ENCODE results near the gene ZBTB12.
A peak's percentile ranks its signal among the peaks of the same experiment; 100 is the strongest.
"Not testable (repeated sequence)": the region's sequence is repeated elsewhere in the genome, so short reads cannot be mapped to it uniquely, and the experiment has no call there.

ZBTB12 gene

GRCh38 chr6:31920811-31921210, 18.9 kb upstream of the ZBTB12 start:
- no peak for DNase-seq (ENCODE audit: low spot score)

DNA sequence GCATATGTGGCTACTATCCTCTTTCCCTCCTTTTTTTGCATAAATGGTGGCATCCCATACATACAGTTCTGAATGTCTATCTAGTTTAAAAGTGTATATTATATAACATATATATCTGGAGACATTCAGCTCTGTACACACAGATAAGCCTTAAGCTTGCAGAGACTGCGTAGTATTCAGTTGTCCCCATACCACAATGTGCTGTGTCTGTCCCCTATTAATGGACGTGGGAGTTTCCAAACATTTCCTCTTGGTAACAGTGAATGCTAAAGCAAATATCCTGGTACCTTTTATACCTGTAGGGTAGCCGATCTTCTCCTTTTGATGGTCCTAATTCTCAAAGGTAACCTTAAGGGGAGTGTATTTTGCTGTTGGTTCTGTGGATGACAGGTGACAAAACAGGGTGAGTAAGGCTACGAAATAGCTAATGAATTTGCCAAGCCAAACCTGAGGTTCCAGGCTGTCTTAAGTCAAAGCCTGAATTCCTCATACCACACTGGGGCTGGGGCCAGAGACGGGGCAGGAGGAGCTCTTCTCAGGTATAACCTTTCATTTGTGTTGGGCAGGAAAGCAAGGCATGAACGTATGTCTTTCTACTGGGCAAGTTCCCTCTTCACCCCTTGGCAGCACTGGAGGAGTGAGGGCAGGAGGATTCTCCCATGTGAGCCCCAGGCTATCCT, 17.9 kb upstream of the ZBTB12 start:
- no peak for DNase-seq (ENCODE audit: low spot score)

GRCh38 chr6:31918069-31918720, 16.3 kb upstream of the ZBTB12 start:
- DNase-seq (ENCODE audit: low spot score): no peak

GRCh38 chr6:31915756-31916155, 13.9 kb upstream of the ZBTB12 start:
- no peak for DNase-seq (ENCODE audit: low spot score)

- no peak for DNase-seq (ENCODE audit: low spot score)
Measured at GRCh38 chr6:31915351-31915750, 13.5 kb upstream of the ZBTB12 start.

DNA sequence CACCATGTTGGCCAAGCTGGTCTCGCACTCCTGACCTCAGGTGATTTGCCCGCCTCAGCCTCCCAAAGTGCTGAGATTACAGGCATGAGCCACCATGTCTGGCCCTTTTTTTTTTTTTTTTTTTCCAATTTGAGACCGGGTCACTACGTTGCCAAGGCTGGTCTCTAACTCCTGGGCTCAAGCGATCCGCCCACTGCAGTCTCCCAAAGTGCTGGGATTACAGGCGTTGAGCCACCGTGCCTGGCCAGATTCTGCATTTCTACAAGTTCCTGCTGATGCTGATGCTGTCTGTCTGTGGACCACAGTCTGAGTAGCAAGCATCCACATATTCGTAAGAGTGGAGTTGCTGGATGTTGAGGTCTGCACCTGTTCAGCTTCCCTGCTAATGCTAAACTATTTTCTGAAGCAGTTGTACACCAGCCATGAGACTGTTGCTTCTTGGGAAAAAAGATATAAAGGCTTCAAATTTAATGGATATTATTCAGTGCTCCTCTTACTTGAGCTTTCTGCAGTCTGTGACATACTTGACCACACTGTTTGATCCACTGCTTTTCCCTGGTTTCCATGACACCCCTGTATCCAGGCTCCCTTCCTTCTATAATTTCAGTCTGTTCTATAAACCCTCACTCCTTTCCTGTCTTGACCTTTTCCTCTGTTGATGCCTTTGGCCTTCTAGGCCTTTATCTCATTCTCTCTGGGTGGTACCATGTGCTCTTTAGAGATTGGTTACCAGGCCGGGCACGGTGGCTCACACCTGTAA, 10.1 kb upstream of the ZBTB12 start:
- no peak for DNase-seq (ENCODE audit: low spot score)

- DNase-seq (ENCODE audit: low spot score): not testable (repeated sequence)
Measured at GRCh38 chr6:31909298-31909697, 7.4 kb upstream of the ZBTB12 start.

GRCh38 chr6:31908791-31909190, 6.9 kb upstream of the ZBTB12 start:
- no peak for DNase-seq (ENCODE audit: low spot score)

- not testable (repeated sequence) for DNase-seq (ENCODE audit: low spot score)
Measured at GRCh38 chr6:31908255-31908654, 6.4 kb upstream of the ZBTB12 start.

DNA sequence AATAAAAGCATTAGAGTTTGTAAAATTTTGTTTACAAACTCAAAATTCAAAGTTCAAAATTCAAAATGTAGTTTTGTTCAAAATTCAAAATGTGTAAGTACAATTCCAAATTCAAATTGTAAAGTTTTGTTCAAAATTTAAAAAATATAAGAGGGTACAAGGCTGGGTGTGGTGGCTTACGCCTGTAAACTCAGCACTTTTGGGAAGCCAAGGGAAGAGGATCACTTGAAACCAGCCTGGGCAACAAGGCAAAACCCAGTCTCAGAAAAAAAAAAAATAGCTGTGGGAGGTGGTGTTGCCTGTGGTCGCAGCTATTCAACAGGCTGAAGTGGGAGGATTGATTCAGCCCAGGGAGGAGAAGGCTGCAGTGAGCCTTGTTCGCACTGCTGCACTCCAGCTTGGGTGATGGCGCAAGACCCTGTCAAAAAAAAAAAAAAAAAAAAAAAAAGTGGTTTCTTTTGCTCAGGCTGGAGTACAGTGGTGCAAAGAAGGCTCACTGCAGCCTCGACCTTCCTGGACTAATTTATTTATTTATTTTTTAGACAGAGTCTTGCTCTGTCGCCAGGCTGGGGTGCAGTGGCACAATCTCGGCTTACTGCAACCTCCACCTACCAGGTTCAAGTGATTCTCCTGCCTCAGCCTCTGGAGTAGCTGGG, 5.4 kb upstream of the ZBTB12 start:
- DNase-seq (ENCODE audit: low spot score): no peak

GRCh38 chr6:31906727-31907126, 4.8 kb upstream of the ZBTB12 start:
- DNase-seq (ENCODE audit: low spot score): not testable (repeated sequence)

GRCh38 chr6:31906122-31906521, 4.2 kb upstream of the ZBTB12 start:
- no peak for DNase-seq (ENCODE audit: low spot score)

- no peak for DNase-seq (ENCODE audit: low spot score)
Measured at GRCh38 chr6:31905041-31905440, 3.2 kb upstream of the ZBTB12 start.

- DNase-seq (ENCODE audit: low spot score): no peak
Measured at GRCh38 chr6:31903957-31904356, 2.1 kb upstream of the ZBTB12 start.

DNA sequence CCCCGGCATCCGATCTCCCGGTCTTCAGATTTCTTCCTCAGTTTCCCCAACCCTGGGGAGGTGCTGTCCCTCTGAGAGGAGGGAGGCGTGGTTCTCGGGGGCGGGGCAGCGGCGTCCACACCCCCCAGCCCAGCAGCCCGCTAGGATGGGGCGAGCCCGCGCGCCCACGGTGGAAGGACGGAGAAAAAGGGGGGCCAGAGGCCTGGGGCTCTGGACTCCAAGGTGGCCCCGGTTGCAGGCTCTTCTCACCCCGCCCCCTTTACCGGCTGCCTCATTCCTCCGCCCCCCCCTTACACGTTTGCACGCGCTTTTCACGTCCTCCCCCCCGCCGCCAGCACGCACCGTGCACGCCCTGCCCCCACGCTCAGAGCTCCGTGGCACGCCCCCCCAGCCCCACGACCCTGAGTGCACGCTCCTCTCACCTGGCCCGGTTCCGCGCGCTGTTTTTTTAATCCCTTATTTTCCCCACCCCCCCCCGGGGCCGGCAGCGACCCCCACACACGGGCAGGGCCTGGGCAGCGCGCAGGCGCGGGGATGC, 402 bp downstream of the ZBTB12 start:
- no peak for DNase-seq (ENCODE audit: low spot score)

- no peak for DNase-seq (ENCODE audit: low spot score)
Measured at GRCh38 chr6:31900917-31901414, 920 bp downstream of the ZBTB12 start.

DNA sequence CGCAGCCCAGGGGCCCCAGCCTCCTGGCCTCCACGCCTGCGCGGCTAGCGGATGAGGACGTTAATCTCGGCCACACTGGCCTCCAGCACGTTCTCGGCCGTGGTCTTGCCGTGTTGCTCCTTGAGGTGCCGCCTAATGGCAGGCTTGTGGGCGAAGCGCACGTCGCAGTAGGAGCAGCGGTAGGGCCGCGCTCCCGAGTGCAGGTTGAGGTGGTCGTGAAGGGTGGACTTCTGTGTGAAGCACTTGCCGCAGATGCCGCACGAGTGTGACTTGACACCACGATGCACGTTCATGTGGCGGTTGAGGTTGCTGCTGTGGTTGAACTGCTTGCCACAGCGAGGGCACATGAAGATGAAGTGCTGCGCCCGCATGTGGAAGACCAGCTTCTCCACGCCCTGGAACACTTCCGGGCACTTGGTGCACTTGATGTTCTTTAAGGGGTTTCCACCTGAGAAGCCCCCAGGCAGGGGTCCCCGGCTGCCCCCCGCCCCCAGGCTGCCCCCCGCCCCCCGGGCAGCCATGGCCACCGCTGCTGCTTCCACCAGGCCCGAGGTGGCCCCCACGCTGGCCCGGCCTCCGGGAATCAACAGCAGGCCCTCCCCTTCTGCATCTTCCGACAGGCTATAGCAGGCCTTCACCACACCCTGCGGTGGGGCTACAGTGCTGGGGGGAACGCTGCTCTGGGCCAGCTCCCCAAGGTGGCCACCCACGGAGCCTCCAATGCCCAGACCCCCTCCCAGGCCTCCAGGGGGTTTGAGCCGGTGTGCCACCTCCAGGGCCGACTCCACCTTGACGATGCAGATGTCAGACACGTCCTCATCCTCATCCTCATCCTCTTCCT, 1.8 kb downstream of the ZBTB12 start:
- DNase-seq (ENCODE audit: low spot score): no peak

GRCh38 chr6:31899215-31899614, 2.7 kb downstream of the ZBTB12 start:
- no peak for DNase-seq (ENCODE audit: low spot score)

GRCh38 chr6:31898383-31899011, 3.4 kb downstream of the ZBTB12 start:
- DNase-seq (ENCODE audit: low spot score): peak; percentile 80

GRCh38 chr6:31897612-31898382, 4.1 kb downstream of the ZBTB12 start, which contains the start of gene EHMT2:
Gene EHMT2, minus strand, starts transcription at chr6:31897698. Its CDS starts 21 bp downstream, at chr6:31897677.
- peak; percentile 85 for DNase-seq (ENCODE audit: low spot score)

Data from hematopoietic multipotent progenitor cell treated with erythropoietin and hydrocortisone succinate and interleukin-3 and kit ligand, for 17 days (in vitro differentiated cells).